IMR-90 (cell line): Measurements from ENCODE around the gene STMN3. TPM values are rescaled to one million over a fixed set of nuclear protein-coding genes. Genes with fewer than 3 reads are reported as not detected.

Experiments used
- ATAC-seq: fragments of 200-7000 bp; cut with Tn5 transposase; 2 replicates; pipeline ENCODE4 v1.9.1; 2020; ENCODE audit warnings: low read depth, mild to moderate bottlenecking, moderate library complexity
- BruUV-seq: library from RNA; stranded (reverse); fragments of 400-500 nt; replicated peaks from 2 replicates; lab custom pipeline; 2021; lab: Mats Ljungman, UMichigan
- CTCF ChIA-PET: fragments of 300-600 bp; formaldehyde crosslinking; extraction: SDS; loops from one replicate; lab custom pipeline; 2021; ENCODE audit warnings: antibody characterized with exemption; lab: Yijun Ruan, JAX
- POLR2A ChIA-PET: fragments of 300-600 bp; sonication (Branson Sonifier 250); formaldehyde crosslinking; loops from one replicate; lab custom pipeline; 2022; ENCODE audit warnings: antibody characterized with exemption; ENCODE audit not compliant: unreplicated experiment; lab: Charles Lee
- DNase-seq: peaks from one replicate; pipeline ENCODE4 v3.0.0; 2013
- H2AFZ ChIP-seq: replicated peaks from 2 replicates; pipeline ENCODE3; 2013; ENCODE audit warnings: low read length, mild to moderate bottlenecking; ENCODE audit not compliant: poor library complexity
- H2AK5ac ChIP-seq: 2 replicates; pipeline ENCODE4 v1.6.1; 2013; ENCODE audit warnings: low read depth, low read length, inconsistent platforms
- H2AK9ac ChIP-seq: replicated peaks from 2 replicates; pipeline ENCODE3; 2013; ENCODE audit warnings: mild to moderate bottlenecking, low read depth, low read length, moderate library complexity; ENCODE audit not compliant: poor library complexity
- H2BK120ac ChIP-seq: 2 replicates; pipeline ENCODE4 v1.6.1; 2013; ENCODE audit warnings: low read depth, low read length, inconsistent platforms
- H2BK15ac ChIP-seq: 3 replicates; pipeline ENCODE4 v1.6.1; 2013; ENCODE audit warnings: low read depth, low read length, inconsistent platforms
- H2BK20ac ChIP-seq: 2 replicates; pipeline ENCODE4 v1.6.1; 2013; ENCODE audit warnings: low read depth, mild to moderate bottlenecking, inconsistent platforms, low read length, moderate library complexity
- H2BK5ac ChIP-seq: 2 replicates; pipeline ENCODE4 v1.6.1; 2013; ENCODE audit warnings: mild to moderate bottlenecking, low read depth, low read length, inconsistent platforms; ENCODE audit not compliant: poor library complexity, severe bottlenecking
- H3K14ac ChIP-seq: replicated peaks from 2 replicates; pipeline ENCODE4 v1.6.1; 2013; ENCODE audit warnings: low read depth, low read length, inconsistent platforms
- H3K18ac ChIP-seq: 2 replicates; pipeline ENCODE4 v1.6.1; 2013; ENCODE audit warnings: low read depth, low read length, control low read depth
- H3K23ac ChIP-seq: 2 replicates; pipeline ENCODE4 v1.6.1; 2013; ENCODE audit warnings: low read depth, low read length, inconsistent platforms
- H3K27ac ChIP-seq: 2 replicates; pipeline ENCODE4 v1.5.1; 2013; ENCODE audit warnings: mild to moderate bottlenecking, control low read depth, low read length; ENCODE audit not compliant: insufficient read depth
- H3K27me3 ChIP-seq: 2 replicates; pipeline ENCODE4 v1.6.1; 2013; ENCODE audit warnings: low read length; ENCODE audit not compliant: control insufficient read depth, insufficient read depth
- H3K36me3 ChIP-seq: 2 replicates; pipeline ENCODE4 v1.6.1; 2013; ENCODE audit warnings: low read length, mixed read lengths; ENCODE audit not compliant: control insufficient read depth, insufficient read depth
- H3K4ac ChIP-seq: 2 replicates; pipeline ENCODE4 v1.6.1; 2013; ENCODE audit warnings: low read depth, low read length, inconsistent platforms
- H3K4me1 ChIP-seq: 2 replicates; pipeline ENCODE4 v1.6.1; 2013; ENCODE audit warnings: low read length, mixed read lengths; ENCODE audit not compliant: control insufficient read depth, insufficient read depth
- H3K4me2 ChIP-seq: 2 replicates; pipeline ENCODE4 v1.6.1; 2013; ENCODE audit warnings: low read depth, mild to moderate bottlenecking, control low read depth, low read length, moderate library complexity
- H3K4me3 ChIP-seq: 2 replicates; pipeline ENCODE4 v1.5.1; 2013; ENCODE audit warnings: low read depth, mild to moderate bottlenecking, control low read depth, low read length, moderate library complexity; ENCODE audit not compliant: insufficient read depth
- H3K56ac ChIP-seq: 2 replicates; pipeline ENCODE4 v1.6.1; 2013; ENCODE audit warnings: low read length, inconsistent platforms; ENCODE audit not compliant: insufficient read depth; ENCODE audit errors: extremely low read depth
- H3K79me1 ChIP-seq, 2 experiments: 2 replicates each; pipeline ENCODE4 v1.6.1; 2013; ENCODE audit warnings: low read length in 2 of 2, inconsistent platforms in 1 of 2, low read depth in 1 of 2
- H3K9ac ChIP-seq: 2 replicates; pipeline ENCODE4 v1.6.1; 2013; ENCODE audit warnings: low read depth, low read length, control low read depth
- H3K9me1 ChIP-seq: 2 replicates; pipeline ENCODE4 v1.6.1; 2013; ENCODE audit warnings: low read length, inconsistent platforms; ENCODE audit not compliant: insufficient read depth
- H3K9me3 ChIP-seq: 2 replicates; pipeline ENCODE4 v1.6.1; 2013; ENCODE audit warnings: low read length; ENCODE audit not compliant: control insufficient read depth, insufficient read depth
- H4K20me1 ChIP-seq: 2 replicates; pipeline ENCODE4 v1.6.1; 2013; ENCODE audit warnings: low read length, inconsistent platforms; ENCODE audit not compliant: insufficient read depth
- H4K5ac ChIP-seq: 2 replicates; pipeline ENCODE4 v1.6.1; 2013; ENCODE audit warnings: mild to moderate bottlenecking, low read depth, low read length, control low read depth
- H4K8ac ChIP-seq, 2 experiments: 2 replicates each; pipeline ENCODE4 v1.6.1; 2013; ENCODE audit warnings: low read depth in 2 of 2, low read length in 2 of 2, control low read depth in 1 of 2, inconsistent platforms in 1 of 2
- H4K91ac ChIP-seq: 2 replicates; pipeline ENCODE4 v1.6.1; 2013; ENCODE audit warnings: low read depth, low read length, inconsistent platforms; ENCODE audit not compliant: insufficient read depth
- FOS ChIP-seq: fragments of 150-350 bp; IDR thresholded peaks from 2 replicates; pipeline ENCODE4 v1.6.1; 2016; ENCODE audit warnings: low read depth, low read length
- MXI1 ChIP-seq: IDR thresholded peaks from 2 replicates; pipeline ENCODE4 v1.6.1; 2012; ENCODE audit warnings: low read depth, mild to moderate bottlenecking, low read length, moderate library complexity, borderline replicate concordance
- POLR2A ChIP-seq: IDR thresholded peaks from 2 replicates; pipeline ENCODE4 v1.6.1; 2012; ENCODE audit warnings: mild to moderate bottlenecking, low read depth, low read length
- RAD21 ChIP-seq: IDR thresholded peaks from 2 replicates; pipeline ENCODE4 v1.6.1; 2012; ENCODE audit warnings: low read length, improper control_type of control experiment
- WGBS, 2 experiments: methylation state at CpG; one replicate each; pipeline versions ENCODE4 v1.1.5 to v1.1.7; 2013; ENCODE audit warnings: missing lambda C conversion rate in 2 of 2; ENCODE audit not compliant: insufficient read length in 1 of 2; ENCODE audit errors: extremely low coverage in 2 of 2; 5-methylcytosine and 5-hydroxymethylcytosine counted together
- dilution Hi-C: fragments of 300-500 bp; cut with HindIII; formaldehyde crosslinking; loops from one replicate; pipeline ENCODE4 v1.14.3; 2018; ENCODE audit warnings: low sequenced_read_pairs; ENCODE audit not compliant: unreplicated experiment
- in situ Hi-C: fragments of 300-500 bp; cut with MboI; formaldehyde crosslinking; loops from 3 replicates; pipeline ENCODE4 v1.14.3; 2019; ENCODE audit warnings: low sequenced_read_pairs, inconsistent platforms, mixed read lengths
- intact Hi-C: fragments of 100-400 bp; cut with micrococcal nuclease; formaldehyde crosslinking; loops from 2 replicates; pipeline ENCODE4 v1.10.0; 2022
- polyA plus RNA-seq, 3 experiments: library from polyadenylated mRNA; depleted of rRNA; stranded (reverse); fragments of >200 nt; gene quantifications; 2 replicates each; pipeline ENCODE4 v1.2.3, GENCODE V29; 2012; ENCODE audit warnings: low replicate concordance in 1 of 3
- total RNA-seq: library from RNA; depleted of rRNA; stranded (reverse); fragments of >200 nt; gene quantifications from 2 replicates; pipeline ENCODE4 v1.2.3, GENCODE V29; 2012
- TF ChIP-seq, protein P1 (sequence below): fragments of 150-350 bp; IDR thresholded peaks from 2 replicates; pipeline ENCODE4 v1.6.1; 2016; ENCODE audit warnings: low read depth, mild to moderate bottlenecking, low read length, moderate library complexity, borderline replicate concordance
- TF ChIP-seq, protein P2 (sequence below): fragments of 150-350 bp; IDR thresholded peaks from 2 replicates; pipeline ENCODE4 v1.6.1; 2017; ENCODE audit warnings: mild to moderate bottlenecking, antibody characterized with exemption, low read length, low read depth
- TF ChIP-seq, protein P3 (sequence below): conservative IDR thresholded peaks from 2 replicates; pipeline ENCODE4 v1.5.1; 2012; ENCODE audit warnings: mild to moderate bottlenecking, low read depth, low read length, improper control_type of control experiment

The STMN3 gene
- total and polyA plus RNA-seq, 2 of the 4 experiments (the other 2 are of a cell fraction): 20.3 to 62.3 TPM

DNA sequence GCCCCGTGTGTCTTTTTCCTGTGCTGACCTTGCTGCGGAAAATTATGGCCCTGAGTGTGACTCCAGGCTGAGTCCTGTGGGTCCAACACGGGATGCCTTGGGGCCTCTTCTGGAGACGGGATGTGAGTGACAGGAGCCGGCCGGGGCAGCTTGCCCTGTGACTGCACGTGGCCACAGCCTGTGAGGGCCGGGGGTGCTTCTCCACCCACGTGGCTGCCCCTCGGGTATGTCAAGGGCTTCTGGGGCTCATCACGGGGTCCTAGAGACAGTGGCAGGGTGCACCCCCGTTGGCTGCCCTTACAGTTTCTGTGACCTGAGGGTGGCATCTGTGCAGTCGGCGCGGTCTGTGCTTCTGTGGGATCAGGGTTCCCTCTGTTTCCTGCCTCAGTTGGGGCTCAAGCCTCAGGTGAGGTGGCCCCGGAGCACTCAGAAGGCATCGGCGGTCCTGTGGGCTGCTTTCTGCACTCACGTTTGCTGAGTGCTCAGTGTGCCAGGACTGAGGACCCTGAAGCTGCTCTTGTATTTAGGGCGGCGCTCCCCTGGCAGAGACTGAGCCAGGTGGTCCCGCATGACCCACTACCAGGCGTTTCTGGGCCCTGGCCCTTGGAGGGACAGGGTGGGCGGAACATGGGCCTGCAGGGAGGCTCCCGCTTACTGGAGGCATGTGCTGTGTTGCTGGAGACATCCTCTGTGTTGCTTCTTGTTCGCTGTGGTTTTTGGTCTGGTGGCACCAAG, 10.3 kb upstream of the STMN3 start (continued):
- TF ChIP-seq POLR2A: no peak

DNA sequence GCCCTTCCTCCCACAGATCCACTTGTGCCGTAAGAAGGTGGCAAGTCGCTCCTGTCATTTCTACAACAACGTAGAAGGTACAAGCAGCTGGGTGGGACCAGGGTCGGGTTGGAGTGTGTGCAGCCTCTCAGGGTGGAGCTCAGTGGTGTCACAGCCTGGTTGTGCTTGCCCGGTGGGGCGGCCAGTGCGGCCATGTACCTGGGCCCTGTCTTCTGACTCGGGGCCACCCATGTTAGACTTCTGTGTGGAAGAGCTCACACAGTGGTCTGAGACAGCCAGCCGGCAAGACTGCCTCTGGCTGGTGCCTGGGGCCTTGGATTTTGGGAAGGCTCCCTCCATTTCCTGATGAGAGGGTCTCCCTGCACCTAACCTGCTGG, 9.6 kb upstream of the STMN3 start:
- H3K27me3 ChIP-seq: no peaks in the 10 kb centered on the region
- in situ Hi-C loops (no loop called here), dilution Hi-C loops (no loop called here), intact Hi-C loops (no loop called here)
- POLR2A ChIA-PET: no interaction called here
- H3K56ac ChIP-seq: no peak overlapping the region
- peaks cover 3% of the 10 kb centered on the region; the same call in 1 of the 2 replicates for H4K20me1 ChIP-seq
- H2AK5ac ChIP-seq: no peak overlapping the region
- H3K4me2 ChIP-seq: no peak overlapping the region
- H3K27ac ChIP-seq: no peak overlapping the region
- no peak overlapping the region for H4K8ac ChIP-seq
- ATAC-seq (no peak), DNase-seq (no peak)
- H3K9ac ChIP-seq: no peak overlapping the region
- peaks cover 18 to 53% of the 10 kb centered on the region in 2 experiments for H3K79me1 ChIP-seq
- 0 out of 2 replicates have a peak, but pooled peaks cover 3% of the 10 kb centered on the region for H3K9me1 ChIP-seq
- no peak overlapping the region for H3K18ac ChIP-seq
- H3K36me3 ChIP-seq: peaks cover 47% of the 10 kb centered on the region
- H2BK20ac ChIP-seq: no peak overlapping the region
- H2AK9ac ChIP-seq: no peak overlapping the region
- WGBS, 2 experiments: 97% methylated on average over 4 of the region's 9 CpGs; no CpG with 5 or more reads in 1 of the 2 experiments
- H3K23ac ChIP-seq: no peak overlapping the region
- no peaks in the 10 kb centered on the region for H3K9me3 ChIP-seq
- H4K91ac ChIP-seq: no peak overlapping the region
- no peak overlapping the region for H2BK5ac ChIP-seq
- H2BK120ac ChIP-seq: no peak overlapping the region
- TF ChIP-seq, protein P1, sequence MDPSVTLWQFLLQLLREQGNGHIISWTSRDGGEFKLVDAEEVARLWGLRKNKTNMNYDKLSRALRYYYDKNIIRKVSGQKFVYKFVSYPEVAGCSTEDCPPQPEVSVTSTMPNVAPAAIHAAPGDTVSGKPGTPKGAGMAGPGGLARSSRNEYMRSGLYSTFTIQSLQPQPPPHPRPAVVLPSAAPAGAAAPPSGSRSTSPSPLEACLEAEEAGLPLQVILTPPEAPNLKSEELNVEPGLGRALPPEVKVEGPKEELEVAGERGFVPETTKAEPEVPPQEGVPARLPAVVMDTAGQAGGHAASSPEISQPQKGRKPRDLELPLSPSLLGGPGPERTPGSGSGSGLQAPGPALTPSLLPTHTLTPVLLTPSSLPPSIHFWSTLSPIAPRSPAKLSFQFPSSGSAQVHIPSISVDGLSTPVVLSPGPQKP: no peak
- no peak for TF ChIP-seq POLR2A
- TF ChIP-seq FOS: no peak
- TF ChIP-seq, protein P2, sequence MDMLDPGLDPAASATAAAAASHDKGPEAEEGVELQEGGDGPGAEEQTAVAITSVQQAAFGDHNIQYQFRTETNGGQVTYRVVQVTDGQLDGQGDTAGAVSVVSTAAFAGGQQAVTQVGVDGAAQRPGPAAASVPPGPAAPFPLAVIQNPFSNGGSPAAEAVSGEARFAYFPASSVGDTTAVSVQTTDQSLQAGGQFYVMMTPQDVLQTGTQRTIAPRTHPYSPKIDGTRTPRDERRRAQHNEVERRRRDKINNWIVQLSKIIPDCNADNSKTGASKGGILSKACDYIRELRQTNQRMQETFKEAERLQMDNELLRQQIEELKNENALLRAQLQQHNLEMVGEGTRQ: no peak
- TF ChIP-seq MXI1: no peak
- TF ChIP-seq RAD21: no peak
- TF ChIP-seq, protein P3, sequence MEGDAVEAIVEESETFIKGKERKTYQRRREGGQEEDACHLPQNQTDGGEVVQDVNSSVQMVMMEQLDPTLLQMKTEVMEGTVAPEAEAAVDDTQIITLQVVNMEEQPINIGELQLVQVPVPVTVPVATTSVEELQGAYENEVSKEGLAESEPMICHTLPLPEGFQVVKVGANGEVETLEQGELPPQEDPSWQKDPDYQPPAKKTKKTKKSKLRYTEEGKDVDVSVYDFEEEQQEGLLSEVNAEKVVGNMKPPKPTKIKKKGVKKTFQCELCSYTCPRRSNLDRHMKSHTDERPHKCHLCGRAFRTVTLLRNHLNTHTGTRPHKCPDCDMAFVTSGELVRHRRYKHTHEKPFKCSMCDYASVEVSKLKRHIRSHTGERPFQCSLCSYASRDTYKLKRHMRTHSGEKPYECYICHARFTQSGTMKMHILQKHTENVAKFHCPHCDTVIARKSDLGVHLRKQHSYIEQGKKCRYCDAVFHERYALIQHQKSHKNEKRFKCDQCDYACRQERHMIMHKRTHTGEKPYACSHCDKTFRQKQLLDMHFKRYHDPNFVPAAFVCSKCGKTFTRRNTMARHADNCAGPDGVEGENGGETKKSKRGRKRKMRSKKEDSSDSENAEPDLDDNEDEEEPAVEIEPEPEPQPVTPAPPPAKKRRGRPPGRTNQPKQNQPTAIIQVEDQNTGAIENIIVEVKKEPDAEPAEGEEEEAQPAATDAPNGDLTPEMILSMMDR: no peak
- no TSS peak for BruUV-seq
- H3K4me1 ChIP-seq: peaks cover 6% of the 10 kb centered on the region
- no peak overlapping the region for H2AFZ ChIP-seq
- H3K4ac ChIP-seq: no peak overlapping the region
- no peak overlapping the region for H4K5ac ChIP-seq
- no peak overlapping the region for H3K14ac ChIP-seq
- no peak overlapping the region for H3K4me3 ChIP-seq
- no peak overlapping the region for H2BK15ac ChIP-seq
- CTCF ChIA-PET: no interaction called here
